NCI-H2107 treated with DMSO at 0.1 percent for 48 hours (cell line): ENCODE data around the gene R3HCC1L.

ENCODE experiments used
- DNase-seq: peaks from one replicate; lab custom pipeline; 2025; ENCODE audit not compliant: unreplicated experiment; lab: John Stamatoyannopoulos, UW

The R3HCC1L gene

DNA sequence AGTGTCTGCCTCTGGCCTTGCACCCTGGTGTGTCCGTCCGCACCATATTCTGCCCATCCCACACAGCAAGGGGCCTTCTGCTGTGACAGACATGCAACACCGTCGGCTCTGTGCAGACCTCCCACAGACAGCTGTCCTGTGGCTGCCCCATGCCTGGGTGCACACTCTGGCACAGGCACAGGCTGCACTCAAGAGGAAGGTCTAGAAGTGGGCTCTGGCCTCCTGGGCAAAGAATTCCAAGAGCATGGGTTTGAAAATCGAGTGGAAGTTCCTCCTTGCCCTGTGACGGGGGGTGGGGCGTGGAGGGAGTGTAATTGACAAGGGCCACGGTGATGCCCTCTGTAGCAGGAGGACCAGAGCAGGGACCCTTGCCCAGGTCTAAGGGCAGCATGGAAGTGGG, 137.8 kb downstream of the R3HCC1L start:
- no peak for DNase-seq

DNA sequence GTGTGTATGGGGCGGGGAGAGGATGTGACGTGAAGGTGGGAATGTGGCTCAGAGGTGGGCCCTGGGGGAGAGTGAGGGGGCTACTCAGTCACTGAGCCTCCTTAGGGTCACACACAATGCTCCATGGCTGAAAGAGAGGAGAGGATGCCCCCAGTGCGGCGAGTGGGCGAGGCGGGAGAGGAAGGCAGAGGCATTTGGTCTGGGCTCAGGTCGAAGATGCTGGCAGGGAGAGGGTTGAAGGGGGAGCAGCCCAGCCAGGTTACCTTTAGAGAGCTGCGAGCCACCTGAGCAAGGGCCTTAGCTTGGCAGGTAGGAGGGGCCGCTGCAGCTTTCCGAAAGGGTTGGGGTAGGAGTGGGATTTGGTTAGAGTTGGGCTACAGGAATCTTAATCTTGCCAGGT, 138.2 kb downstream of the R3HCC1L start:
- no peak for DNase-seq

DNA sequence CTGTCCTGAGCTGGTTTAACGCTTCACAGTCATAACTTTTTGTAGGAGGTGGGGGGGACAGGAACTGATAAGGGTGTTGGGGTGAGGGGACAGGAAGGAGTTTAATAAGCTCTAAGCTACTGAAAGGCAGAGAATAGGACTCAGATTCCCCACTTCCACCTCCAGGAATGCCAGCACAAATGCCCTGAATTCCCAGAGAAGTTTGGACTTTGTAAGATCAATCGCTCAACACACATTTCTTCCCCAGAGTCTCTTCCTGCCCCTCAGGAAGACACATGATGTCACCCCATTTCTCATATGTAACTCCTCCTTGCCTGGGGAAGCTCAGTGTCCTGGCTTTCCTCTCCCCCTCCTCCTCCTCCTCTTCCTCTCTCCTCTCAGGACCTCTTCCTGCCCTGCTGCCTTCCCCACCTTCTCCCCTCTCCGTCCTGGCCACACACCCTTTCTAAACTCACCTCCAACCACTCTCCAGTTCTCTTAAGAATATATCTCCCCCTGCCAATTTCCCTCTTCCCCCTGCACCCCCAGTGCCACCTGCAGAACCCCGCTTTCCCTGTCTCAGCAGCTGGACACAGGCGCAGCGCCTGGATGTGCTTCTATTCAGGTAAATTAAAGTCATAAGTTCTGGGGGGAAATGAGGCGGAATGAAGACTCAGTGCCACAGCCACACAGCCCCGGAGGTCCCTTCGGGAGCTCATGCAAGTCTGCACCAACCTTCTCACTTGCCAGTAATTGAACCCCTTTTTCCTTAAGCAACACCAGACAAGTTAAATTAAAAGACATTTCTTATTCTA, 138.8 kb downstream of the R3HCC1L start:
- no peak for DNase-seq

DNA sequence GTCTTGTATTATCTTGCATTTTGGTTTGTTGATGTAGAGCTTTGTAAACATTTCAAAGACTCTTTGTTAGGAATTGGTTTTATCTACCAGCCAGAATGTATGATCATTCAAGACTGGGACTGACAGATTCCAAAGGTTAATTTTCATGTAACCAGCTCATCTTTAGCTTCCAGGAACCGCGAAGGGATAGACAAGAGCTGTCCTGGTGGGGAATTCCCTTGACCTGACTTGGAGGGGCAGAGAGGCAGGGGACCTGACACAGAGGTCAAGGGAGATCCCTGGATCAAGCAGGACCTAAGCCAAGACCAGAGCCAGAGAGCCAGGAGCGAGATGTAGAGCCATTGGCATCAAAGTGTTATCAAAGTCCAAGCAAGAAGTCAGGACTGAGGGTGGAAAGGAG, 140.1 kb downstream of the R3HCC1L start:
- DNase-seq: no peak

DNA sequence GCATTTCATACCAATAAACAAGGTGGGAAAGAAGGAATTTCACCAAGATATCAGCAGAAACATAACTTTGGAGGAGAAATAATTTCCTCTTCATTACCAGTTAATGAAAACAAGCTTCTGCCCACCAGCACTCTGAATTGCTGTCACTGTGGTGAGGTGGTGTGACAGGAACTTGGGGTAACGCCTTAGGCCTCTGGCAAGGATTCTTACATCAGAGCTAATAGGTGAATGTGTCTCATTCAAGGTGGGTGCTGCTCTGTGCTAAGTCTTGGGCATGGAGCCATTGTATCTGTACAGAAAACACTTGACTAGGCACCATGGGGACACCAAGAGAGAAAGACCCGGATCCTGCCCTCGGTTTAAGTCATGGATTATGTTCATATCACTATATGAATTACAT, 141.9 kb downstream of the R3HCC1L start:
- no peak for DNase-seq

DNA sequence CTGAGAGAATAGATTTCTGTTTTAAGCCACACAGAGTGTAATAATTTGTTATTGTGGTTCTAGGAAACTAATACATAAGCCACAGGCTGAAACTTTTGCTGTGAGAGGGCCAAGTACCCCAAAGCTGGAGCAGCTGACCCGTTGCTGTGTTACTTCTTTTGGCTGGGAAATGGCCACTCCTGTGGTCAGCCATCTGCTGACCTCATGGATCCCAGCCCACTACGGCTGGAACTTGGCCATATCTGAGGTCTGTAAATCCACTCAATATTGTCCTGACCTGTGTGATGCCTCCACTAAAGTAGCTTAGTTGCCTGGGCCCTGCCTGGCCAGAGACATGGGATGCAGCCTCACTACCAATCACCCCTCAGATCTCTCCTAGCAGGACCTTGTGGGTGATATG, 151.0 kb downstream of the R3HCC1L start:
- DNase-seq: no peak

DNA sequence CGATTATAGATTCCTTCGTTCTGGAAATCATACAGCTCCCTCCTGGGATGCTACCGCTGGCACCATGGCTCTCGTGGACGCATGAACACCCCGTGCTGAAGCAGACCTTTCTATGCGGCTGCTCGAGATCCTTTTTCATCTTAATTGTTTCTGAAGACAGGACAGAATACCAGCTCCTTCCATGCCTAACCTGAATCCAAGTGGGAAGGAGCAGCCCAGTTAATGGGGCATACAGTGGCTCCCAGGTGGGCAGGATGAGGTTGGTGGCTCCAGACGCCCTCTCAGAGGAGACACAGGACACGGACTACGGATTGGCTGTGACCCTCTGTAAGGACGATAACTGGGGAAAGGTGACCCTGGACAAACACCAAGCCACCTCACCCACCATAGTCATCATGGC, 152.0 kb downstream of the R3HCC1L start:
- DNase-seq: no peak

DNA sequence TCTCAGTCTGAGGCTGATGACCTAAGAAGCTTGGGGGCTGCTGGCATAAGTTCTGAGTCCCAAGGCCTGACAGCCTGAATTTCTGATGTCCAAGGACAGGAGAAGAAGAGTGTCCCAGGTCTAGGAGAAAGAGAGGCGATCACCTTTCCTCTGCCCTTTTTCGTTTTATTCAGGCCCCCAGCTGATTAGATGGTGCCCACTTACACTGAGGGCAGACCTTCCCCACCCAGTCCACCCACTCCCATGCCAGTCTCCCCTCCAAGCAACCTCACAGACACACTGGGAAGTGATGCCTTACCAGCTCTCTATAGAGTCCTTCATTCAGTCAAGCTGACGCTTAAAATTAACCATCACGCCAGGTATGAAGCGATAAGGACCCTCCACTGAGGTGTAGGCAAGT, 152.9 kb downstream of the R3HCC1L start:
- DNase-seq: no peak

DNA sequence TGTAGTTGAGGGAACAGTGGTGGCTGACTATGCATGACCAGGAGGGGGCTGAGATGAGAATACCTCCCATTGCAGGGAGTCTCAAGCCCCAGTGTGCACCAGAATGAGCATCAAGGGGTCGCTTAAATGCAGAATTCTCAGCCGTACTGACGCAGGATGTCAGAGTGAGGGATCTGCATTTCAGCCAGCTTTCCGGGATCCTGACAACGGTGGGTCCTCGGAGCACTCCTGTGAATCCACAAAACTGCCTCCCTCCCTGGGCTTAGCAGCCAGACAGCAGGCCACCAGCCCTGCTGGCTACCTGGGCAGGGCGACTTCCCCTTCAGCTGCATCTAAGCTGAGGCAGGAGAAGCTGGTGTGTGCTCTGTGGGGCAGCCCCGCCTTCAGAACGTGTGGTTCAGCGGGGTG, 155.3 kb downstream of the R3HCC1L start:
- DNase-seq: no peak

DNA sequence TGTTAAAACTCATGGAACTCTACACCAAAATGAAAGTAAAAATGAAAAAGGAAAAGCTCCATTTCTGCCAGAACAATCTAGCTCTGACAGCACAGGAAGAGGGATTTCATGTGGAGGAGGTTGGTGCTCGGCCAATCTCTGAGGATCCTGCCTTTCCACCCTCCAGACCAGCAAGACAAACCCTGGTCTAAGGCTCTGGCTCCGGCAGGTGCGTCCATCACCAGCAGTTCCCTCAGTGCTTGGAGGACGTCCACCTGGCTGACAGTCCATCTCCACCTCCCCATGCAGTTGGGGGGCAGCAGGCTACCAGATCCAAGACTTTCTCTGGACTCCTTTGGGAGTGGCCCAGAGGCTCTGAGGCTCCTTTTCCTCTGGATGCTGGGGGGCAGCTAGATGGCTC, 158.5 kb downstream of the R3HCC1L start:
- no peak for DNase-seq

DNA sequence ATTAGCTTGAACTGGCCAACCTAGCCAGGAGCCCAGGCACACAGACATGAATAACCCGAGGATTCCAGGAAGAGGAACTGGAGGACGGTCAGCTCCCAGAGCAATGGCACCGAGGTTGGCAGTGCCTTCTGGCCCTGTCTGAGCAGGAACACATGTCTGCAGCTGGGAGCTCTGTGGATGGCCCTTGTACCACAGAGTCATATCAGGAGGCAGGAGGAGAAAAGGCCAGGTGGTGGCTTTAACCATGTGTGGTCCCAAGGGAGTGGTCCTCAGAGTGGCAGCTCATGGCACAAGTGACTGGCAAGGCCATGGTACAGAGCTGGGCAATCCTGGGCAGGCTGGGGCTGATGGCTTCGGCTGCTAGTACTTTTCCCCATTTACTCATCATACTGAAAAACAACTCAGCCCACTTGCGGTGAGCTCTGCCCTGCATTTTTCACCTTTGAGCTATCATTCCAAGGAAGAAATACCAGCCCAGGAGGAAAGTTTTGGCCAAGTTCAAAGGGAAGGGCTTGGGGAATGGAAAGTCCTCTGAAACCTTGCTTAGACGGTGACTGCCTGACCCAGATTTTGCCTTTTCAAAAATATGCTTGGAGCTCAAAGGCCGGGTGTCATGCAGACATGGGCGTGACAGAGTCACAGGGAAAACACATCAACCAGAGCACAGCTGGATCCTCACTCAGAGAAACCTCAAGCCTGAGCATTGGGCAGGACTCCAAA, 159.3 kb downstream of the R3HCC1L start:
- peak; percentile 9 for DNase-seq

DNA sequence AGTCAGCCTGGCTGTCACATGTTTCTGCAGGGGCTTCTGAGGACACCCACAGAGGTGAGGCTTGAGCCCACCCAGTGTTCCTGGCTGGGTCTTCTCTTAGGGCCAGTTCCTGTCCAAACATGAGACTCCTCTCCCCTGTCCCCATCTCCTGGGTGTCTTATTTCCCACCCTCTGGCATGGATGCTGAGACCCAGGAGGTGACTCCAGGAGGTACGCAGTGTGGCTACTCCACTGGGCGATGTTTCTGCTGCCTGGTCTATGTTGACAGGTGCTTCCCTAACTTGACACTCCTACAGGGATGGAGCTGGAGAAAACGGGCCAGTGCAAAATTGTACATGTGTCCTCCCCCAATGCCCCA, 159.8 kb downstream of the R3HCC1L start:
- DNase-seq: no peak
